ENCODE results near the gene POGZ.

POGZ gene

DNA sequence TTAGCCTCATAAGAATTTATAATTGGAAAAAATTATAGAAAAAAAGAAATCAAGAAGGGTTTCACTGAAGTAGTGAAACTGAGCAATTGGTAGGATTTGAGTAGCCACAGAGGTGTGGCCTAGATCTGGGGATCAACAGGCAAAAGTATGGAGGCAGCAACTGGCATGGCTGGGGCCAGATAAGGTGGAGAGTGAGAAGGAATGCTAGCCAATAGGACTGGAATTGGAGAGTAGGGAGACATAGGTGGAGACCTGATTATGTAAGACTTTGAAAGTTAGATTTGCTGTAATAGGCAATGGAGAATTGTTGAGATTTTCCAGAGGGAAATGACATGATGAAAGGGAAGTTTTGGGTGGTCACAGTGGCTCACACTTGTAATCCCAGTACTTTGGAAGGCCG, 27.3 kb upstream of the POGZ start:
- H3K36me3 ChIP-seq (ENCODE audit: insufficient read depth, low read length) = no peaks in the 10 kb centered on the region
- no peak overlapping the region for H3K4me2 ChIP-seq (ENCODE audit: insufficient read depth, low read length)
- no peaks in the 10 kb centered on the region for H3K4me1 ChIP-seq (ENCODE audit: insufficient read depth, low read length)
- no peak for TF ChIP-seq EZH2 (IDR thresholded peaks at IDR 0.05; ENCODE audit: borderline replicate concordance, low read depth, low read length, severe bottlenecking)
- TF ChIP-seq, protein P1, sequence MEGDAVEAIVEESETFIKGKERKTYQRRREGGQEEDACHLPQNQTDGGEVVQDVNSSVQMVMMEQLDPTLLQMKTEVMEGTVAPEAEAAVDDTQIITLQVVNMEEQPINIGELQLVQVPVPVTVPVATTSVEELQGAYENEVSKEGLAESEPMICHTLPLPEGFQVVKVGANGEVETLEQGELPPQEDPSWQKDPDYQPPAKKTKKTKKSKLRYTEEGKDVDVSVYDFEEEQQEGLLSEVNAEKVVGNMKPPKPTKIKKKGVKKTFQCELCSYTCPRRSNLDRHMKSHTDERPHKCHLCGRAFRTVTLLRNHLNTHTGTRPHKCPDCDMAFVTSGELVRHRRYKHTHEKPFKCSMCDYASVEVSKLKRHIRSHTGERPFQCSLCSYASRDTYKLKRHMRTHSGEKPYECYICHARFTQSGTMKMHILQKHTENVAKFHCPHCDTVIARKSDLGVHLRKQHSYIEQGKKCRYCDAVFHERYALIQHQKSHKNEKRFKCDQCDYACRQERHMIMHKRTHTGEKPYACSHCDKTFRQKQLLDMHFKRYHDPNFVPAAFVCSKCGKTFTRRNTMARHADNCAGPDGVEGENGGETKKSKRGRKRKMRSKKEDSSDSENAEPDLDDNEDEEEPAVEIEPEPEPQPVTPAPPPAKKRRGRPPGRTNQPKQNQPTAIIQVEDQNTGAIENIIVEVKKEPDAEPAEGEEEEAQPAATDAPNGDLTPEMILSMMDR (IDR thresholded peaks at IDR 0.05; ENCODE audit: borderline replicate concordance, extremely low read depth, low read length, poor library complexity, severe bottlenecking) = no peak
- no peaks in the 10 kb centered on the region for H3K79me2 ChIP-seq (ENCODE audit: insufficient read depth, low read length)
- ATAC-seq (ENCODE audit: insufficient read depth, low read depth) (no peak), DNase-seq (no peak)
- no peak overlapping the region for H3K27ac ChIP-seq (ENCODE audit: low read length)
- H3K9me3 ChIP-seq (ENCODE audit: insufficient read depth, low read length, severe bottlenecking) = peaks cover 6% of the 10 kb centered on the region
- no peak overlapping the region for H3K9ac ChIP-seq (ENCODE audit: low read depth, low read length)
- no peak overlapping the region for H2AFZ ChIP-seq (ENCODE audit: low read depth, low read length)
- no peak overlapping the region for H3K4me3 ChIP-seq (ENCODE audit: low read depth in 1 of 2, low read length in 2 of 2)
- no peaks in the 10 kb centered on the region for H3K27me3 ChIP-seq (ENCODE audit: insufficient read depth, low read length, poor library complexity)
- H4K20me1 ChIP-seq (ENCODE audit: insufficient read depth, low read length) = no peaks in the 10 kb centered on the region

DNA sequence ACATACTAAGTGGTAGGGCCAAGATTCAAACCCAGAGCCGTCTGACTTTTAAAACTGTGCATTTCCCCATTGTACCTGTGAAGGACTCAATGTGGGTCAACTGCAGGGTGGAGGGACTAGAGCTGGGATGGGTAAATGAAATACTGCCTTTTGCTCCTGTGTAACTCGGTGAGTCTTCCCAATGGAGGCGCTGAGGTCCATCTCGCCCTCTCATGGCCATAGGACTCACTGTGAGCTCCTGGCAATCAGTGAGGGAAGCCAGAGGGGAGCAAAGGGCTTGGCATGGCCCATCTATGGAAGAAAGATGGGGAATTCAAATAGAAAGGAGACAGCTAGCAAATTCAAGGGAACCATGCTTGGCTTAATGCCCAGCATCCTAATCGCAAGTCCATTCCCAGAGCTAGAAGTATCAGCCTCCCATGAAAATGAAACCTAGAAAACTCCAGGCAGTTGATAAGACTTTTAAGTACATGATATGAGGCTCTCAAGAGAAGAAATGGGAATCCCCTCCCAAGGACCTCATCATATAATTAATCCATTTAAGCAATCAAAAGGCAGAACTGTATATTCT, 26.5 kb upstream of the POGZ start:
- no peaks in the 10 kb centered on the region for H3K36me3 ChIP-seq (ENCODE audit: insufficient read depth, low read length)
- no peak overlapping the region for H3K4me3 ChIP-seq (ENCODE audit: low read depth in 1 of 2, low read length in 2 of 2)
- no peak for DNase-seq

DNA sequence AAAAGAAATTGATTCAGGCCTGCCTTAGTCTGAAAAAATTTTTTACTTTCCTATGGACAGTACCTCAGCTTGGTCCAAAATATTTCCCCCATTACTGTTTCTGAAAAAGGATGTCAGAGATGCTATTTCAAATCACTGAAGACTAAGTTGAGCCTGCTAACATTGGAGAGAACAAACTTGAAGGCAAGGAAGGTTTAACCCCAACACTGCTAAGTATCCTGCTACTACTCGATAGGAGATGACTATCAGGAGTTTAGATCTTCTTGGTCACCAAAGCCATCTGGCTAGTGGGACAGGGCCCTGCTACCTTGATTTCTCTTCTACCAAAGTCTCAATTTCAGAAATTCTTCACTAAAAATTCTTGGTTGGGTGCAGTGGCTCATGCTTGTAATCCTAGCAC, 22.7 kb upstream of the POGZ start:
- no peak for ATAC-seq (ENCODE audit: insufficient read depth, low read depth)
- Histone ChIP-seq H3K79me2 (ENCODE audit: insufficient read depth, low read length) (no peaks in the 10 kb centered on the region), H3K4me3 (ENCODE audit: low read depth in 1 of 2, low read length in 2 of 2) (no peak overlapping the region), H3K27ac (ENCODE audit: low read length) (no peak overlapping the region), H2AFZ (ENCODE audit: low read depth, low read length) (no peak overlapping the region), H3K36me3 (ENCODE audit: insufficient read depth, low read length) (no peaks in the 10 kb centered on the region), H3K27me3 (ENCODE audit: insufficient read depth, low read length, poor library complexity) (no peaks in the 10 kb centered on the region), H3K4me1 (ENCODE audit: insufficient read depth, low read length) (no peaks in the 10 kb centered on the region), H3K4me2 (ENCODE audit: insufficient read depth, low read length) (no peak overlapping the region), H3K9me3 (ENCODE audit: insufficient read depth, low read length, severe bottlenecking) (peaks cover 9% of the 10 kb centered on the region), H3K9ac (ENCODE audit: low read depth, low read length) (no peak overlapping the region), H4K20me1 (ENCODE audit: insufficient read depth, low read length) (no peaks in the 10 kb centered on the region)
- no peak for DNase-seq
- no peak for TF ChIP-seq EZH2 (IDR thresholded peaks at IDR 0.05; ENCODE audit: borderline replicate concordance, low read depth, low read length, severe bottlenecking)
- TF ChIP-seq, protein P1 (IDR thresholded peaks at IDR 0.05; ENCODE audit: borderline replicate concordance, extremely low read depth, low read length, poor library complexity, severe bottlenecking) = no peak

More for the DNA sequence above, 26.5 kb upstream of the POGZ start:
- TF ChIP-seq, protein P1 (IDR thresholded peaks at IDR 0.05; ENCODE audit: borderline replicate concordance, extremely low read depth, low read length, poor library complexity, severe bottlenecking) = no peak
- TF ChIP-seq EZH2 (IDR thresholded peaks at IDR 0.05; ENCODE audit: borderline replicate concordance, low read depth, low read length, severe bottlenecking) = no peak
- Histone ChIP-seq H3K27ac (ENCODE audit: low read length) (no peak overlapping the region), H3K79me2 (ENCODE audit: insufficient read depth, low read length) (no peaks in the 10 kb centered on the region), H3K4me2 (ENCODE audit: insufficient read depth, low read length) (no peak overlapping the region), H3K9me3 (ENCODE audit: insufficient read depth, low read length, severe bottlenecking) (peaks cover 9% of the 10 kb centered on the region), H3K9ac (ENCODE audit: low read depth, low read length) (no peak overlapping the region), H4K20me1 (ENCODE audit: insufficient read depth, low read length) (no peaks in the 10 kb centered on the region), H3K27me3 (ENCODE audit: insufficient read depth, low read length, poor library complexity) (no peaks in the 10 kb centered on the region), H2AFZ (ENCODE audit: low read depth, low read length) (no peak overlapping the region), H3K4me1 (ENCODE audit: insufficient read depth, low read length) (no peaks in the 10 kb centered on the region)
- ATAC-seq (ENCODE audit: insufficient read depth, low read depth) = no peak

All from DND-41 (cell line).